ENCODE data around the gene CEL.

GRCh38 chr9:133103987-133104505 is 42.3 kb downstream of the CEL start:
- no peak for TF ChIP-seq POLR2A (IDR thresholded peaks at IDR 0.05; ENCODE audit: low read depth, low read length)
- no peak for TF ChIP-seq POLR2AphosphoS5 (IDR thresholded peaks at IDR 0.05; ENCODE audit: low read depth, low read length)
- TF ChIP-seq TAF1 (IDR thresholded peaks at IDR 0.05; ENCODE audit: low read depth, low read length), result no peak

Data from GM12891 (cell line).